Retina (tissue), 1 donor: Measurements from ENCODE around the gene OTUD6A.
A peak's percentile ranks its signal among the peaks of the same experiment; 100 is the strongest.

Source experiments
- DNase-seq: peaks from one replicate; pipeline ENCODE4 v3.0.0-alpha.2; 2016

The OTUD6A gene

DNA sequence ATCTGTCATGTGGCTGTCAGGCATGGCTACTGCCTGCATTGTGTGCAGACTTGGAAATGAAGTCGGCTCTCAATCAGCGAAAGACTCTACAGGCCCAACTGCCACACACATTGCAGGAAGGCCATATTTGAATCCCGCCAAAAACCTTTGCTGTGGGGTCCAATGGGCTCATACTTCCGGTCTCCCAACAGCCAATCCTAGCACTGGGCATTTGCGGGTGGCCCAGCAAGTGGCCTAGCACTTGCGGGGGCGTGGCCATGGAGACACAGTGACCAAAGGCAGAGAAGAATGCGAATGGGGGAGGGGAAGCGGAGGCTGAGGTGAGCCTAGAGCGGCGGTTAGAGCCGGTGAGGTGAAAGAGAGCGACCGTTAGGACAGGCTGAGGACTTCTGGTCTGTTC, at the start of gene OTUD6A:
OTUD6A (plus strand) TSS at position 382 of the 400 bp plus-strand sequence. CDS start 68 bp downstream, outside the sequence.
- no peak for DNase-seq

GRCh38 chrX:70012756-70013155, 49.5 kb upstream of the OTUD6A start:
- no peak for DNase-seq

DNA sequence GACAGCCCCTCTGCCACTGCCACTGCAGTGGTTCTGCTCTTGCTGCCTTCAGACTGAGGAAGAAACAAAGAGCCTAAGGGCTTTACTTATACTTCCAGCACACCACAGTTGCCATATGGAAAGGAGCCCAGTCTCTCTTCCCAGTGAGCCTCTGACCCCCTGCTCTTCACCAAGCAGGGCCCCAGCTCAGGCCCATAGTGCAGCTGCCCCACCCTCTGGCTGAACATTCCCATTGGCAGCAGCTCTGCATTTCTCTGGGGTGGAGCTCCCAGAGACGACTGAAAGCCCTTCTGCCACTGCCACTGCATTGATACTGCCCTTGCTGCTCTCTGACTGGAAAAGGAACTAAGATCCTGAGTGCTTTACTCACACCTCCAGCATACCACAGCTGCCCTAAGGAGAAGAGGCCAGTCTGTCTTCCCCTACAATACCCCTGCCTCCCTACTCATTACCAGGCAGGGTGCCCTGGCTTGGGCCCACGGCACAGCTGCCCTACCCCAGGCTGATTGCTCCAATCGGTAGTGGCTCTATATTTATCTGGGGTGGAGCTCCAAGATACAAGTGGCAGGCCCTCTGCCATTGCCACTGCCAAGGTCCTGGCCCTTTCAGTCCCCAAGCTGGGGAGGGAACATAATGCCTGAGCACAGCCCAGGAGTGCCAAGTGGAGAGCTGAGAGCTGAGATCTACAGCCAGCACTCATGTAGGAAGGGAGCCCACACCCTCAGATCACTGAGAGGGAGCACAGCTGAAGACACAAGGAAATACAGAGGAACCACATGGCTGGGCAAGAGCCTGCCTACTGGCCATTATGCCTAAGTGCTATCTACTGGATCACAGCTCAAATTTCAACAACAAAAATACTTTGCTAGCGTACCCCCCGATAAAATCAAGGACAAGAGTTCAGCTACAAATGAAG, 48.5 kb upstream of the OTUD6A start:
- DNase-seq: no peak

DNA sequence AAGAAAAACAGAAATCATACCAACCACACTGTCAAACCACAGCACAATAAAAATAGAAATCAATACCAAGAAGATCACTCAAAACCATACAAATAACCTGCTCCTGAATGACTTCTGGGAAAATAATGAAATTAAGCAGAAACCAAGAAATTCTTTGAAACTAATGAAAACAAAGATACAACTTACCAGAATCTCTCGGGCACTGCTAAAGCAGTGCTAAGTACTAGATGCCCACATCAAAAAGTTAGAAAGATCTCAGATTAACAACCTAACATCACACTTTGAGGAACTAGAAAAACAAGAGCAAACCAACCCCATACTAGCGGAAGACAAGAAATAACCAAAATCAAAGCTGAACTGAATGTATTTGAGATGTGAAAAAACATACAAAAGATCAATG, 45.7 kb upstream of the OTUD6A start:
- no peak for DNase-seq

DNA sequence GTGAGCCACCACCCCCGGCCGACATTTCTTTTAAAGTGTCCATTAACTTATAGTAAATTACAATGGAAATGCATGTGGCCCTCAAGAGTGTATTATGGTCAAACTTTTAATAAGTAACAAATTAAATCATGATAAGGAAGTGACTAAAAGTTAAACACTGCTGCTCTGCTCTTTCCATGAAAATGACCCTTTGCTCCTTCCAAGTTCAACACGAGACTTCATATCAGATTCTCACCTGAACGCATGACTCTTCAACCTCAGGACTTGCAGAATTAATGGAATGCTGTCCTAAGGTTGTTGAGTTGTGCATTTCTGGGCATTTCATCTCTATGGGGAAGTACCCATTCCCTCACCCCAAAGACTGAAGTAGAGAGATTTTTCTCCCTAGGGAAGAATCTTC, 39.6 kb upstream of the OTUD6A start:
- DNase-seq: no peak

- no peak for DNase-seq
These were observed 36.8 kb upstream of the OTUD6A start for GRCh38 chrX:70025464-70025863.

GRCh38 chrX:70026112-70026850, 36.0 kb upstream of the OTUD6A start:
- no peak for DNase-seq

DNA sequence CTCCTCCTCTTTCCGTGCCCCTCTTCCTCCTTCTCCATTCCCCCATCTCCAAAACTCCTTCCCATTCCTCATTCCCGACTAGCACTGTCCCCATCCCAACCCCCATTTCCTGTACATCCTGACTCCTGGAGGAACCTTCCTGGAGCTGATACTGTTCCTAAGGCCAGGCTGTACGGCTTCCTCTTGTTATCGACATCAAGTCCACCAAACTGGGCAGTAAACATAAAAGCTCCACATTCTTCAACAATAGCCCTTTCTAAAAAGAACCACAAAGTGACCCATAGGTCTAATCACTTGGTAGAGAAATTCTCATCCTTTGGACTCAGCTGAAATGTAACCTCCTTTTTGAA, 35.4 kb upstream of the OTUD6A start:
- DNase-seq: no peak

DNA sequence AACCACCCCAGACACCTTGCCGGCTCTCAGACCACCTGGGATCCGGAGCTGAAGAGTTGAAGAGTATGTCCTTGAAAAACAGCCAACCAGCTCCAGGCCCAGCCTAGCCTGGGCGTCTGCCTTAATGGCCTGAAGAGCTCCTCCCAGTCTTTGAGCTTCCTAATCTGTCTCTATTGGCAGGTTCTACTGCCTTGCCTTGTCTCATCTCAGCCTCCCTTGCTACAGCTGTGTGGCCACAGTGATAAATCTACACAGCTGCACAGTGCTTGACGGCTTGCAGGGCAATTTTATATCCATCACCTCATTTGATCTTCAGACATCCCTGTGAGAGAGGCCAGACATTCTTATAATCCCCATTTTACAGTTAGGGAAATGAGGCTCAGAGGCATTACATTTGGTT, 32.4 kb upstream of the OTUD6A start:
- DNase-seq: no peak

GRCh38 chrX:70030301-70030767, 31.9 kb upstream of the OTUD6A start:
- peak; percentile 48 for DNase-seq

DNA sequence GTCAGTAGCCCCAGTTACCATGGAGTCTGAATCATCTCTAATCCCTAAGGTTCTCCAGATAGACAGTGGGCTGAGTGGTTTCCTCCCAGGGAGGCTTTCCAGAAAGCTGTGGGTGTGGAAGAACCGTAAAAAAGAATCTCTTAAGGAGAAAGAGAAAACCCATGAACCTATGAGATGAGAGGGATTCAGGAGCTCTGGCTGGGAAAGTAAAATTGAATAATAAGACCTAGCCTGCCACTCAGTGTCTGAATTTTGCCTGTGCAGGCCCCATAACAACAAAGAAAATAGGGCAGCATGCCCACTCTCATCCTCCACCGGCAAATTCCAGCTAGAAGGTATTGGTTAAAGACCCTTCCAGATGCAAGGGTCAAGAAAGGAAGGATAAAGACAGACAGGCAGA, 29.5 kb upstream of the OTUD6A start:
- peak; percentile 3 for DNase-seq

- peak; percentile 8 for DNase-seq
These were observed 28.8 kb upstream of the OTUD6A start for GRCh38 chrX:70033348-70034051.

DNA sequence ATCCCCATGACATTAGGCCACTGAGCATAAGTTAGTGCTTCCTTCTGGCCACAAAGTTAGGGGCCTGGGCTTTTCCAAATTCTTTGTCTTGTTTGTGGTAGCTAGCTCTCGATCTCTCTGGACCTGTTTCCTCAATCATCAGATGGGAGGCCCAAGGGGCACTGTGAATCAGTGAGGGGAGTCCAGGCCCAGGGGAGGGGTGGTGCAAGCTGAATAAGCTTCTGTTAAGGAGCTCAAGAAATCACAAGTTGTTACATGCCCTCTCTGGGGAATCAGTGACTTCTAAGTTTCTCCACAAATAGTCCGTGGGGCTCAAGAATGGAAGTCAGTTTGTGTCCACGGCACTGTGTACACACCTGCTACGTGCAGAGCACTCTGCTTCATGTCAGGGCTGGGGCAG, 27.6 kb upstream of the OTUD6A start:
- no peak for DNase-seq

GRCh38 chrX:70038515-70038914, 23.7 kb upstream of the OTUD6A start:
- DNase-seq: no peak

DNA sequence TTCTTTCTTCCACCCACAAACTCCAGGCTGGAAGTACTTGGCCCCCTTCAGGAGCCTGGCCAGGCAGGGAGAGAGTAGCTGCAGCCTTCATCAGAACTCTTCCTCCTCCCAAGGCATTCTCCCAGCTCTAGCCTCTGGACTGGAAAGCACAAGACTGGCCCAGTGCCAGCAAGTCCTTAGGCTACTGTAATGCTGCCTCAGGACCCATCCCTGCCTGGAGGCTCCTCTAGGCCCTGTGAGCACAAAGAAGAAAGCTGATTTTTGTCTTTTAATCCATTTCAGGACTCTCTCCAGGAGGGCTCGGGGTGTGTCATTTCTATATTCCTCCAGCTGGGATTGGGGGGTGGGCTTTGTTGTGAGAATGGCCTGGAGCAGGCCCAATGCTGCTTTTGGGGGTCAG, 23.3 kb upstream of the OTUD6A start:
- no peak for DNase-seq

DNA sequence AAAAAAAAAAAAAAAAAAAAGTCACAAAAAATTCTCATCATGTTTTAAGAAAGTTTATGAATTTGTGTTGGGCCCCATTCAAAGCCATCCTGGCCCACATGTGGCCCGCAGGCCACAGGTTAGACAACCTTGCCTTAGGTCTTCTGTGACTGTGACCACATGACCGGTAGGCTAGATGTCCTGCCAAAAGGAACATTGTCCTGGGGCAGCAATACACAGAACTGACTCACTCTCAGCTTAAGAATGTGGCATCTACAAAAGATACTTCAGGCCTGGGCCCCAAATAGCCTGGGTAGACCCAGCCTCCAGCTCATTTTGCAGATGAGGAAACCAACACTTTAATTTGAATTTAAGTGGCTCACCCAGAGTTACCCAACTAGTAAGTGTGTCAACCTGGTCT, 22.5 kb upstream of the OTUD6A start:
- no peak for DNase-seq

DNA sequence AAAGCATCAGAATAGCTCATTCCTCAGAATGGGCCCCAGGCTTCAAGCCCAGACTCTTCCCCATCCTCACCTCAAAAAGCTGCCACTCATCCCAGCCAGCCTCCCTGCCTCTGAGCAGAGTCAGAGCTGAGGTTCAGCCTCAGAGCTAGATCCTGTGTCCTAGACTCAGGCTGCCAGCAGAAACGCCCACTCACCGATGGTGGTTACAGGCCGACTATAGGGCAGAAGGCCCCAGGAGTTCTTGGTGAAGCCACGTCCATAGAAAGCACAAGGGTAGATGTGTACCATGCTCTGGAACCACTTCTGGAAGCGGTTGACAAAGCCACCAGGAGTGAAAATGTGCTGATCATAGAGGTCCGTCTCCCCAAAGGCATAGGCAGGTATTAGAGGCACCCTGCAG, 20.3 kb upstream of the OTUD6A start:
- DNase-seq: no peak

- no peak for DNase-seq
These were observed 19.6 kb upstream of the OTUD6A start for GRCh38 chrX:70042399-70043371.

DNA sequence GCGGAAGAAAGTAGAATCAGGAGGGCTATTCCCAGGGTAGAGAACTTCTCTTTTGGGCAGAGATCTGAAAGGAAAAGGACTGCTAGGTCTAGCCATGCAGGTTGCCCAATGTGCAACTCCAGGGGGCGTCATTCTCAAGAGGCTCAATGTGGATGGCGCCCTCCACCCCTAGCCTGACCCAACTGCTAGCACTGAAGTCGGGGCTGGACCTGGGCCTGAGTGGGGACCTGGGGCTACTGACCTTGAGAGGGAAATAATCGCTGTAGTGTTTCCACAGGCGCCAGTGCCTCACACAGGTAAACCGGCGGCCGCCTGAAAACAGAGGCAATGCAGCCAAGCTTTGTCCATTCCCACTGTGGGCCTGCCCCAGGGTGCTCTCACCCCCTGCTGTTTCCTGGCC, 18.6 kb upstream of the OTUD6A start:
- no peak for DNase-seq

DNA sequence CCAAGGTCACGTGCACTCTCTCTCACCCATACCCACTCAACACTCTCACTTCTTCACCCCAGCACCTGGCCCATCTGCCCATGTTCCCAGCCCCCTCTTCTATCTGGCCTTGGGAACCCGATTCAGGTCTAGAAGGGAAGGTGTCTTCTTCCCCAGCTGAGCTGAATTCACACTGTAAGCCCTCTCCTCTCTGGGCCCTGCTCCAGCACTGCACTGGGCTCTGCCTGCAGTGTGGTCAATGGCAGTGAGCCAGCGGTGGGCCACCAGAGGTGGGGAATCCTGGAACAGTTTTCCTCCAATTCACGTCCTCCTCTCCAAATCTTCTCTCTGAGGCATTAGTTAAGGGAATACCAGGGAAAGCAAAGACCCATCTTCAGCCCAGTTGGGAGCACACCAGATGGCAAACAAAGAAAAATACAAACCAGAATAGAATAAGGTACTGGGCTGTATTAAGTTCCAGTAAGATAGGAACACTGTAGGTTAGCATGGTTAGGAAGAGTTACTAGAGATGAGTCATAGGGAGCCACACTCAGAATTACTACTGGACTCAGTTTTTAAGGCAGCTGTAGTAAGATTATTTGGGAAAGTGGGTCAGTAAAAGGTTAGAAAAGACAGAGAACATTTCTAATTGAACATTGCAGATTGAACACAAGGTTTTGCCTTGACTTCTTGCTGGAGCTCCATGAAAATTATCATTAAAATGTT, 17.6 kb upstream of the OTUD6A start:
- no peak for DNase-seq

DNA sequence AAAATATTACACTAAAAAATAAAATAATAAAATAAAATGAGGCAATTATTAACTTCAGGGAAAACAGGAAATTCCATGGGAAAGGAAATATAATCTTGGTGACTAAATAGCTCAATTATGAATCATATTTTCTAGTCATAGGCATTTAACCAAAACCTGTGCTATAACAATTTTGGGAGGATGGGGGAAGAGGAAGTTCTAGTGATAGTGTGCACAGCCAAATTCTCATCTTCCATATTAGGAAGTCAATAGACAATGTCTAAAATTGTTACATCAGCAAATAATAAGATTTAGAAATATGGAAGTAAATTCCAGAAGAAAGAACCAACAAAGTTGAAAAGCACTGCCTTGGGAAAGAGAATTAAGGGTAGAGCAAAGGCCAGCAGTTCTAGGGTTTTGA, 15.3 kb upstream of the OTUD6A start:
- DNase-seq: no peak

GRCh38 chrX:70049406-70049805, 12.9 kb upstream of the OTUD6A start:
- no peak for DNase-seq
